Spleen (tissue), 11 donors: Measurements from ENCODE around the gene PTGES2. TPM values are rescaled to one million over a fixed set of nuclear protein-coding genes. Genes with fewer than 3 reads are reported as not detected.

Experiments used
- DNase-seq: peaks from one replicate; pipeline ENCODE4 v3.0.0-alpha.2; 2020
- H3K27ac ChIP-seq, 8 donors: fragments of 200-600 bp; sonication (generic) in 7 of 8; 1 replicate in 4 of 8; 2 replicates in 4 of 8; pipeline versions ENCODE4 v1.5.0 to v1.8.0; 2016 to 2021; ENCODE audit warnings: inconsistent platforms in 4 of 8, mild to moderate bottlenecking in 4 of 8, moderate library complexity in 1 of 8
- H3K27me3 ChIP-seq, 7 donors: fragments of 200-600 bp; sonication (generic) in 6 of 7; replicated peaks in 1 of 7; 1 replicate in 4 of 7; 2 replicates in 3 of 7; pipeline versions ENCODE4 v1.5.0 to v1.8.0; 2016 to 2021; ENCODE audit warnings: inconsistent platforms in 3 of 7, mild to moderate bottlenecking in 1 of 7
- H3K36me3 ChIP-seq, 6 donors: fragments of 200-600 bp; sonication (generic) in 5 of 6; 1 replicate in 4 of 6; 2 replicates in 2 of 6; pipeline versions ENCODE4 v1.5.0 to v1.8.0; 2016 to 2021; ENCODE audit warnings: inconsistent platforms in 2 of 6
- H3K4me1 ChIP-seq, 6 donors: fragments of 200-600 bp; sonication (generic) in 5 of 6; 1 replicate in 3 of 6; 2 replicates in 3 of 6; pipeline versions ENCODE4 v1.5.0 to v1.8.0; 2016 to 2021; ENCODE audit warnings: inconsistent platforms in 3 of 6
- H3K4me3 ChIP-seq, 8 donors: fragments of 200-600 bp; sonication (generic) in 7 of 8; 1 replicate in 4 of 8; 2 replicates in 4 of 8; pipeline versions ENCODE4 v1.5.0 to v1.8.0; 2016 to 2021; ENCODE audit warnings: inconsistent platforms in 4 of 8, mild to moderate bottlenecking in 4 of 8, moderate library complexity in 2 of 8
- H3K9me3 ChIP-seq, 8 donors: fragments of 200-600 bp; sonication (generic) in 7 of 8; 1 replicate in 4 of 8; 2 replicates in 4 of 8; pipeline versions ENCODE4 v1.5.0 to v1.8.0; 2016 to 2021; ENCODE audit warnings: inconsistent platforms in 4 of 8
- POLR2A ChIP-seq, 3 donors: fragments of 450-650 bp; IDR thresholded peaks; one replicate each; pipeline ENCODE4 v1.5.1; 2017; ENCODE audit warnings: antibody characterized with exemption in 3 of 3, mild to moderate bottlenecking in 1 of 3
- POLR2AphosphoS5 ChIP-seq, 3 donors: sonication (generic); formaldehyde crosslinking; IDR thresholded peaks; one replicate each; pipeline ENCODE4 v1.5.1; 2017; ENCODE audit warnings: antibody characterized with exemption in 3 of 3
- WGBS, 5 donors: extraction: QIAGEN DNeasy Blood & Tissue Kit in 3 of 5; methylation state at CpG; one replicate each; pipeline versions ENCODE4 v1.1.5 to v1.1.7; 2013 to 2018; 5-methylcytosine and 5-hydroxymethylcytosine counted together
- intact Hi-C: fragments of 100-400 bp; cut with DNase I; formaldehyde crosslinking; loops from one replicate; pipeline ENCODE4 v1.15.0; 2023; ENCODE audit warnings: low total_unique reads
- polyA plus RNA-seq, 3 donors: library from polyadenylated mRNA; stranded (reverse); fragments of 200-250 nt; gene quantifications; one replicate each; pipeline ENCODE4 v1.2.1, GENCODE V29; 2013
- total RNA-seq, 7 donors: library from RNA; depleted of rRNA in 3 of 7; stranded (reverse); fragments of >200 nt in 3 of 7; fragmentation: NEBNext Ultra II Directional in 4 of 7; extraction: Animal tissue kit (Norgen Biotek cat#: 25700) in 4 of 7; gene quantifications; one replicate each; pipeline versions ENCODE4 v1.1.0 to v1.2.1, GENCODE V29; 2016 to 2021
- TF ChIP-seq, protein P1 (sequence below), 11 experiments: fragments of 200-600 bp in 7 of 11; fragments of 450-650 bp in 4 of 11; sonication (generic) in 4 of 11; IDR thresholded peaks in 8 of 11; conservative IDR thresholded peaks in 3 of 11; 1 replicate in 7 of 11; 2 replicates in 4 of 11; pipeline versions ENCODE4 v1.4.0 to v1.8.0; 2016 to 2021; ENCODE audit warnings: antibody characterized with exemption in 11 of 11, inconsistent platforms in 4 of 11, mild to moderate bottlenecking in 1 of 11
- donor health status: healthy with polysubstance abuse.
- donor health status: DM: no; HTN: no; CAD: no; lungs with moderate emphysema.
- donor health status: DM: no; HTN: no; CAD: no.
- donor health status: Bipolar disorder and iron deficiency.
- donor health status: healthy.
- donor health status: DM: no; HTN: no; CAD: no.
- donor health status: DM: yes; HTN: yes; CAD: no.

The PTGES2 gene
- total and polyA plus RNA-seq, 10 donors = 45.2 to 71.2 (median 56.5) TPM

DNA sequence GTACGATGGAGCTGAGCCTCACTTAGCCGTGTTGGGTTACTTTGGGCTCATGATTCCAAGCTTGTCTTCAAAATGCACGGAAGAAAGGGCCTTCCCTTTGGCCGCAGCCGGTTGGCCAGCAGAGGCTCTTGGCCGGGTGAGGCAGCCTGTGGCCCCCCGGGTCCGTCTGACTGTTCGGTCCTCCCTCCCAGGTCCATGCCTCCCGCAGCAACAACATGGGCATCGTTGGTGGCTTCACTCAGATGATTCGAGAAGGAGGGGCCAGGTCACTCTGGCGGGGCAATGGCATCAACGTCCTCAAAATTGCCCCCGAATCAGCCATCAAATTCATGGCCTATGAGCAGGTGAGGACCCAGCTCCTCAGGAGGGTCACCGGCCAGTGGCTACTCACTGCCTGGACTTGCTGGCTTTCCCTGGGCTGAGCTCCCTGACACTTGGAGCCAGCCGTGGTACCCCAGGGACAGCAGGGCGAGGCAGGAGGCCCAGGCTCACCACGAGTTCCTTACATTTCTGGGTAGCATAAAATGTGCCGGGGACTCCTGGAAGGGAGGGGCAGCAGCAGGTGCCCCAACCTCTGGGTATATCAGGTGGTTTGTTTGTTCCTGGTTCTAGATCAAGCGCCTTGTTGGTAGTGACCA lies 21.9 kb downstream of the PTGES2 start:
- H3K27ac ChIP-seq = peak overlapping the region in 2 of 8 donors; percentile 24 to 56
- peak; percentile 60 for DNase-seq
- H3K4me1 ChIP-seq = peaks cover 17 to 66% (median 43%) of the 10 kb centered on the region in 6 donors
- H3K4me3 ChIP-seq = no peak overlapping the region
- H3K9me3 ChIP-seq = no peaks in the 10 kb centered on the region
- H3K36me3 ChIP-seq = peaks cover 9 to 94% (median 81%) of the 10 kb centered on the region in 6 donors
- WGBS, 5 donors = 80 to 95% (median 91%) methylated on average over 6 to 21 of the region's 21 CpGs
- H3K27me3 ChIP-seq = no peaks in the 10 kb centered on the region
- intact Hi-C loops = no loop called here
- no peak for TF ChIP-seq POLR2AphosphoS5 (IDR thresholded peaks at IDR 0.05)
- TF ChIP-seq POLR2A (IDR thresholded peaks at IDR 0.05) = no peak
- TF ChIP-seq, protein P1, sequence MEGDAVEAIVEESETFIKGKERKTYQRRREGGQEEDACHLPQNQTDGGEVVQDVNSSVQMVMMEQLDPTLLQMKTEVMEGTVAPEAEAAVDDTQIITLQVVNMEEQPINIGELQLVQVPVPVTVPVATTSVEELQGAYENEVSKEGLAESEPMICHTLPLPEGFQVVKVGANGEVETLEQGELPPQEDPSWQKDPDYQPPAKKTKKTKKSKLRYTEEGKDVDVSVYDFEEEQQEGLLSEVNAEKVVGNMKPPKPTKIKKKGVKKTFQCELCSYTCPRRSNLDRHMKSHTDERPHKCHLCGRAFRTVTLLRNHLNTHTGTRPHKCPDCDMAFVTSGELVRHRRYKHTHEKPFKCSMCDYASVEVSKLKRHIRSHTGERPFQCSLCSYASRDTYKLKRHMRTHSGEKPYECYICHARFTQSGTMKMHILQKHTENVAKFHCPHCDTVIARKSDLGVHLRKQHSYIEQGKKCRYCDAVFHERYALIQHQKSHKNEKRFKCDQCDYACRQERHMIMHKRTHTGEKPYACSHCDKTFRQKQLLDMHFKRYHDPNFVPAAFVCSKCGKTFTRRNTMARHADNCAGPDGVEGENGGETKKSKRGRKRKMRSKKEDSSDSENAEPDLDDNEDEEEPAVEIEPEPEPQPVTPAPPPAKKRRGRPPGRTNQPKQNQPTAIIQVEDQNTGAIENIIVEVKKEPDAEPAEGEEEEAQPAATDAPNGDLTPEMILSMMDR (IDR thresholded peaks at IDR 0.05 in 8 of 11, conservative IDR thresholded peaks at IDR 0.05 in 3 of 11) = no peak

DNA sequence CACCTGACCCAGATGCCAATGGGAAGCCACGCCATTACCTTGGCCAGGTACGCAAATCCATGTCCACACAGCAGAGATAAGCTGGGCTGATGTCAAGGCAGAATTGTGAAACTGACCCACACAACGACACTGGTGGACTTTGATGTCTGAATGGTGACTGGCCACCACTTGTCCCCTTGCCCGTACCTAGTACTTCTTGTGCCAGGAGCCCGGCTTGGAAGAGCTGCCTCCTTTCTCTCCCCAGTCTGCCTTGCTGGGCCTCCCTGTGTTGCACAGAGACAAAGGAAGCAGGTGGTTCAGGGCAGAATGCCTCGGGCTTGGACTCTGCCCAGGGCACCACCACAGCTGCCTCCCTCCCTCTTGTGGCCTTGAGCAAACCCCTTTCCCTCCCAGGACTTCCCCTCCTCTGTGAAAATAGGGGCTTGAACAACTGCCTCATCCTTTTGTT lies 23.3 kb downstream of the PTGES2 start:
- peaks cover 9 to 93% (median 81%) of the 10 kb centered on the region in 6 donors for H3K36me3 ChIP-seq
- peaks cover 29 to 81% (median 58%) of the 10 kb centered on the region in 6 donors for H3K4me1 ChIP-seq
- WGBS, 5 donors = 46 to 58% (median 56%) methylated on average over 6 of the region's 6 CpGs
- H3K27ac ChIP-seq = peak overlapping the region in 6 of 8 donors; percentile 8 to 89 (median 47)
- H3K27me3 ChIP-seq = no peaks in the 10 kb centered on the region
- no peaks in the 10 kb centered on the region for H3K9me3 ChIP-seq
- peak; percentile 63 for DNase-seq
- H3K4me3 ChIP-seq = no peak overlapping the region
- TF ChIP-seq, protein P1 (IDR thresholded peaks at IDR 0.05 in 8 of 11, conservative IDR thresholded peaks at IDR 0.05 in 3 of 11) = no peak
- peak; percentile 10 to 67 (median 47) for TF ChIP-seq POLR2AphosphoS5 (IDR thresholded peaks at IDR 0.05)
- intact Hi-C loops = no loop called here

DNA sequence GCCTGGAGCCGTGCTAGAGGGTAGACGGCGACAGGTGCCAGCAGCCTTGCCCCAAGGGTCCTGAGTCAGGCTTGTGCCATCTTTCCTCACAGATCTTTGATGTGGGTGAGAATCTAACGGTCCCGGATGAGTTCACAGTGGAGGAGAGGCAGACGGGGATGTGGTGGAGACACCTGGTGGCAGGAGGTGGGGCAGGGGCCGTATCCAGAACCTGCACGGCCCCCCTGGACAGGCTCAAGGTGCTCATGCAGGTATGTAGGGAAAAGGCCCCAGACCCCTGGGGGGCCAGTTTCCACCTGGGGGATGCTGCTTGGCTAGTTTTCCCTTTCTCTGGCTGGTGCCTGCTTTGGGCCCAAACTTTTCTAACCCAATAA lies 24.0 kb downstream of the PTGES2 start:
- no peaks in the 10 kb centered on the region for H3K9me3 ChIP-seq
- peak overlapping the region in 6 of 8 donors; percentile 8 to 89 (median 47) for H3K27ac ChIP-seq
- TF ChIP-seq, protein P1 (IDR thresholded peaks at IDR 0.05 in 8 of 11, conservative IDR thresholded peaks at IDR 0.05 in 3 of 11) = peak in 6 of 11 experiments; percentile 6 to 43 (median 18)
- TF ChIP-seq POLR2A (IDR thresholded peaks at IDR 0.05) (no peak), POLR2AphosphoS5 (IDR thresholded peaks at IDR 0.05) (peak in 1 of 3 donors; percentile 11)
- H3K27me3 ChIP-seq = no peaks in the 10 kb centered on the region
- intact Hi-C loops = no loop called here
- H3K4me3 ChIP-seq = no peak overlapping the region
- peak; percentile 73 for DNase-seq
- H3K36me3 ChIP-seq = peaks cover 9 to 92% (median 76%) of the 10 kb centered on the region in 6 donors
- WGBS, 5 donors = 36 to 65% (median 58%) methylated on average over 8 of the region's 8 CpGs
- H3K4me1 ChIP-seq = peaks cover 32 to 81% (median 64%) of the 10 kb centered on the region in 6 donors

DNA sequence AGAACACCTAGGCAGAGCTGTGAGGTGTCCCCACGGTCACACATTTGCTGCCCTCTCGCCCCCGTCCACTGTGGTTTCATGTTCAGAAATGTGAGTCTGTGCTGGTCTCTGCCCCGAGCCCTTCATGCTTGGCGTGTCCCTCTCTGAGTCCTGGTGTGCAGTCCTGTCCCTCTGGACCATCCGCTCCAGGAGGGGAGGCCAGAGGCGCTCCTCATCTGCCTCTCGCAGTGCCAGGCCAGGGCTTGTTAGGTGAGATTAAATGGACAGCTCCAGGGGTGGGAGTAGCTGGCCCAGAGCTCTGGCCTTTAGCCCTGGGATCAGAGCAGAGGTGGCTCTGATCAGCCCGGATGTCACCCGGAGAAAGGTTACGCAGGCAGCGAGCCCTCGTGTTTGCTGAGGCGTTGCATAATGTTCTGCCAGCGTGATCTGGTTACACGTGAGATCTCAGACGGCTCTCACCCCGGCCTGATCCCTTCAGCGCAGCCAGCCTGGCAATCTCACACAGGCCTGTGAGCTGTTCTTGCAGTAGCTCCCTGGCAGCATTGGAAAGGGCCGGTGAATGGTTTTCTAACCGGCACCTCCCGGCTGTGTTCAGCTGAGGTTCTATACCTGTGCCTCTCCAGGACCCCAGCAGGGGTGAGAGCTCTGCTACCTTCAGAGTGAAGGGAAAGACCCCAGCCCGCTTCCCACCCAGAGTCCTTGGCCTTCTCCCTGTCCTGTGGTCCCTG lies 24.5 kb downstream of the PTGES2 start:
- peaks cover 32 to 85% (median 70%) of the 10 kb centered on the region in 6 donors for H3K4me1 ChIP-seq
- no peaks in the 10 kb centered on the region for H3K27me3 ChIP-seq
- TF ChIP-seq POLR2AphosphoS5 (IDR thresholded peaks at IDR 0.05) (no peak), POLR2A (IDR thresholded peaks at IDR 0.05) (no peak)
- TF ChIP-seq, protein P1 (IDR thresholded peaks at IDR 0.05 in 8 of 11, conservative IDR thresholded peaks at IDR 0.05 in 3 of 11) = no peak

More for the DNA sequence above, 24.5 kb downstream of the PTGES2 start:
- Histone ChIP-seq H3K36me3 (peaks cover 9 to 87% (median 70%) of the 10 kb centered on the region in 6 donors), H3K9me3 (no peaks in the 10 kb centered on the region), H3K27ac (peak overlapping the region in 5 of 8 donors; percentile 43 to 89 (median 50)), H3K4me3 (no peak overlapping the region)
- 77 to 89% (median 86%) methylated on average over 15 to 23 of the region's 23 CpGs for WGBS, 5 donors
- intact Hi-C loops = no loop called here
- peak; percentile 75 for DNase-seq
